HepG2 (cell line): ENCODE measurements around the gene ARHGEF37. TPM values are rescaled to one million over a fixed set of nuclear protein-coding genes. Genes with fewer than 3 reads are reported as not detected.

Source experiments
- ATAC-seq: fragments of 200-7000 bp; cut with Tn5 transposase; 3 replicates; pipeline ENCODE4 v1.9.1; 2020; ENCODE audit warnings: mild to moderate bottlenecking, moderate library complexity
- BruUV-seq: library from RNA; stranded (reverse); fragments of 400-500 nt; replicated peaks from 2 replicates; lab custom pipeline; 2021; lab: Mats Ljungman, UMichigan
- CTCF ChIA-PET: fragments of 300-600 bp; formaldehyde crosslinking; extraction: SDS; loops from one replicate; lab custom pipeline; 2021; ENCODE audit warnings: low total read pairs, inconsistent platforms, low intra/inter-chr PET ratio; lab: Yijun Ruan, JAX
- POLR2A ChIA-PET: fragments of 350-600 bp; sonication (Branson Sonifier 250); formaldehyde crosslinking; loops from one replicate; lab custom pipeline; 2020; ENCODE audit warnings: antibody characterized with exemption, inconsistent platforms; lab: Yijun Ruan, JAX
- DNase-seq: peaks from one replicate; pipeline ENCODE4 v3.0.0-alpha.2; 2015; ENCODE audit warnings: low spot score
- FAIRE-seq: peaks from 3 replicates; lab custom pipeline; 2011; peaks lifted over from hg19 to GRCh38; lab: Jason Lieb, UNC
- H2AFZ ChIP-seq: one replicate; pipeline ENCODE4 v1.6.1; 2011; ENCODE audit warnings: low read length, inconsistent platforms
- H3K27ac ChIP-seq: fragments of 300-600 bp; 3 replicates; pipeline ENCODE4 v1.8.0; 2011; ENCODE audit warnings: mixed run types, mild to moderate bottlenecking, mixed read lengths, low read length, inconsistent platforms; ENCODE audit not compliant: insufficient read depth; ENCODE audit errors: extremely low read length
- H3K27me3 ChIP-seq, 2 experiments: fragments of 200-600 bp in 1 of 2; 2 replicates in 1 of 2; 3 replicates in 1 of 2; pipeline versions ENCODE4 v1.6.0 to v1.8.0; 2011; ENCODE audit warnings: low read length in 2 of 2, mild to moderate bottlenecking in 2 of 2, moderate library complexity in 2 of 2, inconsistent platforms in 1 of 2; ENCODE audit not compliant: insufficient read depth in 2 of 2, control insufficient read depth in 1 of 2
- H3K36me3 ChIP-seq, 2 experiments: fragments of 200-600 bp in 1 of 2; replicated peaks in 1 of 2; 2 replicates in 1 of 2; 3 replicates in 1 of 2; pipeline versions ENCODE4 v1.5.1 to v1.8.0; 2011; ENCODE audit warnings: low read length in 2 of 2, inconsistent platforms in 1 of 2; ENCODE audit not compliant: insufficient read depth in 2 of 2, control insufficient read depth in 1 of 2
- H3K4me1 ChIP-seq: 2 replicates; pipeline ENCODE4 v1.5.1; 2012; ENCODE audit warnings: low read length, inconsistent platforms; ENCODE audit not compliant: insufficient read depth
- H3K4me2 ChIP-seq: 2 replicates; pipeline ENCODE4 v1.6.0; 2011; ENCODE audit warnings: low read depth, low read length, inconsistent platforms
- H3K4me3 ChIP-seq, 3 experiments: fragments of 200-600 bp in 1 of 3; sonication (generic), shearing (Covaris generic) in 1 of 3; replicated peaks in 1 of 3; 2 replicates each; pipeline ENCODE4 v1.5.1; 2011 to 2016; ENCODE audit warnings: low read length in 3 of 3, inconsistent platforms in 2 of 3, low read depth in 2 of 3, mild to moderate bottlenecking in 2 of 3, control low read depth in 1 of 3, mixed read lengths in 1 of 3; ENCODE audit not compliant: insufficient read depth in 1 of 3
- H3K79me2 ChIP-seq: one replicate; pipeline ENCODE4 v1.6.1; 2011; ENCODE audit warnings: low read length, inconsistent platforms; ENCODE audit not compliant: insufficient read depth
- H3K9ac ChIP-seq: 2 replicates; pipeline ENCODE4 v1.6.0; 2011; ENCODE audit warnings: mild to moderate bottlenecking, low read depth, low read length, inconsistent platforms; ENCODE audit not compliant: insufficient read depth
- H3K9me3 ChIP-seq: 2 replicates; pipeline ENCODE4 v1.5.1; 2012; ENCODE audit warnings: mild to moderate bottlenecking, low read length
- H4K20me1 ChIP-seq: 2 replicates; pipeline ENCODE4 v1.6.0; 2011; ENCODE audit warnings: inconsistent platforms, mild to moderate bottlenecking, low read length, moderate library complexity; ENCODE audit not compliant: insufficient read depth
- GABPB1 ChIP-seq: IDR thresholded peaks from 2 replicates; pipeline ENCODE4 v1.6.1; 2016; ENCODE audit warnings: mild to moderate bottlenecking, missing genetic modification reagents, moderate library complexity, missing compliant biosample characterization
- HMG20A ChIP-seq: IDR thresholded peaks from 2 replicates; pipeline ENCODE4 v1.6.1; 2016; ENCODE audit warnings: borderline replicate concordance
- MEIS1 ChIP-seq: sonication (generic); formaldehyde crosslinking; IDR thresholded peaks from 2 replicates; pipeline ENCODE4 v1.9.0; 2021; ENCODE audit warnings: mild to moderate bottlenecking, missing genetic modification reagents, moderate library complexity, borderline replicate concordance
- MLLT10 ChIP-seq: sonication (generic); formaldehyde crosslinking; IDR thresholded peaks from 2 replicates; pipeline ENCODE4 v1.4.0; 2020; ENCODE audit warnings: missing genetic modification reagents
- PAWR ChIP-seq: sonication (generic); formaldehyde crosslinking; IDR thresholded peaks from 2 replicates; pipeline ENCODE4 v1.4.0; 2020; ENCODE audit warnings: missing genetic modification reagents, mild to moderate bottlenecking, borderline replicate concordance
- ZBTB21 ChIP-seq: sonication (generic); formaldehyde crosslinking; IDR thresholded peaks from 2 replicates; pipeline ENCODE4 v1.4.0; 2020; ENCODE audit warnings: missing genetic modification reagents
- ZNF746 ChIP-seq: sonication (generic); formaldehyde crosslinking; IDR thresholded peaks from 2 replicates; pipeline ENCODE4 v1.8.0; 2022; ENCODE audit warnings: mild to moderate bottlenecking, missing genetic modification reagents
- ZNF790 ChIP-seq: sonication (generic); formaldehyde crosslinking; IDR thresholded peaks from 2 replicates; pipeline ENCODE4 v1.8.0; 2022; ENCODE audit warnings: missing genetic modification reagents, mild to moderate bottlenecking, borderline replicate concordance
- WGBS: methylation state at CpG from one replicate; pipeline ENCODE4 v1.1.6; 2017; ENCODE audit warnings: low lambda C conversion rate; 5-methylcytosine and 5-hydroxymethylcytosine counted together
- in situ Hi-C: cut with HindIII; loops from 2 replicates; pipeline ENCODE4 v1.10.0; 2017; ENCODE audit warnings: low pct_unique_long_range_greater_than_20kb; ENCODE audit not compliant: extremely low pct_ligation_motif_present
- intact Hi-C: fragments of 100-400 bp; cut with micrococcal nuclease; formaldehyde crosslinking; loops from one replicate; pipeline ENCODE4 v1.10.0; 2022; ENCODE audit not compliant: unreplicated experiment
- polyA plus RNA-seq, 8 experiments: library from polyadenylated mRNA; depleted of rRNA in 3 of 8; stranded (reverse) in 7 of 8; unstranded in 1 of 8; fragments of >200 nt; fragmentation: Illumina TruSeq in 4 of 8; extraction: Trizol in 4 of 8; gene quantifications; 2 replicates each; pipeline versions ENCODE4 v1.2.1 to v1.2.3, GENCODE V29; 2011 to 2016; ENCODE audit warnings: low read depth in 4 of 8, missing spikeins in 1 of 8, mixed read lengths in 1 of 8; ENCODE audit not compliant: insufficient read depth in 1 of 8
- total RNA-seq, 5 experiments: library from RNA; depleted of rRNA; stranded (reverse); fragments of >200 nt; fragmentation: Illumina TruSeq; extraction: Trizol; gene quantifications; 2 replicates each; pipeline ENCODE4 v1.2.3, GENCODE V29; 2016; ENCODE audit warnings: low read depth in 1 of 5
- TF ChIP-seq, protein P1 (sequence below): sonication (generic); formaldehyde crosslinking; IDR thresholded peaks from 2 replicates; pipeline ENCODE4 v1.5.1; 2020; ENCODE audit warnings: missing genetic modification reagents, mild to moderate bottlenecking, borderline replicate concordance
- TF ChIP-seq, protein P2 (sequence below): IDR thresholded peaks from 2 replicates; pipeline ENCODE4 v1.6.1; 2016; ENCODE audit warnings: low read depth, borderline replicate concordance
- TF ChIP-seq, protein P3 (sequence below): sonication (generic); formaldehyde crosslinking; IDR thresholded peaks from 2 replicates; pipeline ENCODE4 v1.4.0; 2020; ENCODE audit warnings: missing genetic modification reagents, borderline replicate concordance
- TF ChIP-seq, protein P4 (sequence below): IDR thresholded peaks from 2 replicates; pipeline ENCODE4 v1.6.1; 2016; ENCODE audit warnings: low read depth, missing genetic modification reagents, missing compliant biosample characterization
- TF ChIP-seq, protein P5 (sequence below): fragments of 450-650 bp; IDR thresholded peaks from 2 replicates; pipeline ENCODE4 v1.6.1; 2017; ENCODE audit warnings: mild to moderate bottlenecking

The ARHGEF37 gene
- total and polyA plus RNA-seq, 2 of the 13 experiments (the other 11 are each of a cell fraction or from before 2014, with no cell fraction given) = 0.18 to 0.27 TPM

DNA sequence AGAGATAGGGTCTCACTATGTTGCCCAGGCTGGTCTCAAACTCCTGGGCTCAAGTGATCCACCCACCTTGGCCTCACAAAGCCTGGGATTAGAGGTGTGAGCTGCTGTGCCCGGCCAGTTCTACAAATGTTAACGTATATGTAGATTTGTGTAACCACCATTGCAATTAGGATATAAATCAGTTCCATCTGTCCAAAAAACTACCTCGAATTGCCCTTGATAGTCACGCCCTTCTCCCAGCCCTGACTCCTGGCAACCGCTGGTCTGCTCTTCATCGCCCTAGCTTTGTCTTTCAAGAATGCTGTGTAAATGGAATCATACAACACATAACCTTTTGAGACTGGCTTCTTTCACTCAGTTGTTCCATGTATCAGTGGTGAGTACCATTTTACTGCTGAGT is 102.7 kb downstream of the ARHGEF37 start:
- Histone ChIP-seq H3K9ac (no peak overlapping the region), H3K9me3 (no peaks in the 10 kb centered on the region), H2AFZ (no peak overlapping the region), H3K4me1 (no peaks in the 10 kb centered on the region), H3K4me2 (no peak overlapping the region), H4K20me1 (no peaks in the 10 kb centered on the region), H3K27ac (no peak overlapping the region), H3K79me2 (no peaks in the 10 kb centered on the region), H3K36me3 (no peaks in the 10 kb centered on the region), H3K27me3 (no peaks in the 10 kb centered on the region), H3K4me3 (no peak overlapping the region)
- 47% methylated on average over 6 of the region's 6 CpGs for WGBS
- ATAC-seq (no peak), FAIRE-seq (no peak), DNase-seq (no peak)
- intact Hi-C loops (no loop called here), in situ Hi-C loops (no loop called here)
- BruUV-seq = no TSS peak
- ChIA-PET CTCF (no interaction called here), POLR2A (no interaction called here)
- no peak for TF ChIP-seq PAWR (CRISPR knock-in tag)
- TF ChIP-seq, protein P1, sequence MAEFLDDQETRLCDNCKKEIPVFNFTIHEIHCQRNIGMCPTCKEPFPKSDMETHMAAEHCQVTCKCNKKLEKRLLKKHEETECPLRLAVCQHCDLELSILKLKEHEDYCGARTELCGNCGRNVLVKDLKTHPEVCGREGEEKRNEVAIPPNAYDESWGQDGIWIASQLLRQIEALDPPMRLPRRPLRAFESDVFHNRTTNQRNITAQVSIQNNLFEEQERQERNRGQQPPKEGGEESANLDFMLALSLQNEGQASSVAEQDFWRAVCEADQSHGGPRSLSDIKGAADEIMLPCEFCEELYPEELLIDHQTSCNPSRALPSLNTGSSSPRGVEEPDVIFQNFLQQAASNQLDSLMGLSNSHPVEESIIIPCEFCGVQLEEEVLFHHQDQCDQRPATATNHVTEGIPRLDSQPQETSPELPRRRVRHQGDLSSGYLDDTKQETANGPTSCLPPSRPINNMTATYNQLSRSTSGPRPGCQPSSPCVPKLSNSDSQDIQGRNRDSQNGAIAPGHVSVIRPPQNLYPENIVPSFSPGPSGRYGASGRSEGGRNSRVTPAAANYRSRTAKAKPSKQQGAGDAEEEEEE (CRISPR knock-in tag) = no peak
- no peak for TF ChIP-seq ZNF790 (CRISPR knock-in tag)
- no peak for TF ChIP-seq GABPB1 (CRISPR knock-in tag)
- no peak for TF ChIP-seq ZNF746 (CRISPR knock-in tag)
- TF ChIP-seq, protein P2, sequence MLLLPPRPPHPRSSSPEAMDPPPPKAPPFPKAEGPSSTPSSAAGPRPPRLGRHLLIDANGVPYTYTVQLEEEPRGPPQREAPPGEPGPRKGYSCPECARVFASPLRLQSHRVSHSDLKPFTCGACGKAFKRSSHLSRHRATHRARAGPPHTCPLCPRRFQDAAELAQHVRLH (CRISPR knock-in tag) = no peak
- TF ChIP-seq, protein P3, sequence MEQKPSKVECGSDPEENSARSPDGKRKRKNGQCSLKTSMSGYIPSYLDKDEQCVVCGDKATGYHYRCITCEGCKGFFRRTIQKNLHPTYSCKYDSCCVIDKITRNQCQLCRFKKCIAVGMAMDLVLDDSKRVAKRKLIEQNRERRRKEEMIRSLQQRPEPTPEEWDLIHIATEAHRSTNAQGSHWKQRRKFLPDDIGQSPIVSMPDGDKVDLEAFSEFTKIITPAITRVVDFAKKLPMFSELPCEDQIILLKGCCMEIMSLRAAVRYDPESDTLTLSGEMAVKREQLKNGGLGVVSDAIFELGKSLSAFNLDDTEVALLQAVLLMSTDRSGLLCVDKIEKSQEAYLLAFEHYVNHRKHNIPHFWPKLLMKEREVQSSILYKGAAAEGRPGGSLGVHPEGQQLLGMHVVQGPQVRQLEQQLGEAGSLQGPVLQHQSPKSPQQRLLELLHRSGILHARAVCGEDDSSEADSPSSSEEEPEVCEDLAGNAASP (CRISPR knock-in tag) = no peak
- TF ChIP-seq, protein P4, sequence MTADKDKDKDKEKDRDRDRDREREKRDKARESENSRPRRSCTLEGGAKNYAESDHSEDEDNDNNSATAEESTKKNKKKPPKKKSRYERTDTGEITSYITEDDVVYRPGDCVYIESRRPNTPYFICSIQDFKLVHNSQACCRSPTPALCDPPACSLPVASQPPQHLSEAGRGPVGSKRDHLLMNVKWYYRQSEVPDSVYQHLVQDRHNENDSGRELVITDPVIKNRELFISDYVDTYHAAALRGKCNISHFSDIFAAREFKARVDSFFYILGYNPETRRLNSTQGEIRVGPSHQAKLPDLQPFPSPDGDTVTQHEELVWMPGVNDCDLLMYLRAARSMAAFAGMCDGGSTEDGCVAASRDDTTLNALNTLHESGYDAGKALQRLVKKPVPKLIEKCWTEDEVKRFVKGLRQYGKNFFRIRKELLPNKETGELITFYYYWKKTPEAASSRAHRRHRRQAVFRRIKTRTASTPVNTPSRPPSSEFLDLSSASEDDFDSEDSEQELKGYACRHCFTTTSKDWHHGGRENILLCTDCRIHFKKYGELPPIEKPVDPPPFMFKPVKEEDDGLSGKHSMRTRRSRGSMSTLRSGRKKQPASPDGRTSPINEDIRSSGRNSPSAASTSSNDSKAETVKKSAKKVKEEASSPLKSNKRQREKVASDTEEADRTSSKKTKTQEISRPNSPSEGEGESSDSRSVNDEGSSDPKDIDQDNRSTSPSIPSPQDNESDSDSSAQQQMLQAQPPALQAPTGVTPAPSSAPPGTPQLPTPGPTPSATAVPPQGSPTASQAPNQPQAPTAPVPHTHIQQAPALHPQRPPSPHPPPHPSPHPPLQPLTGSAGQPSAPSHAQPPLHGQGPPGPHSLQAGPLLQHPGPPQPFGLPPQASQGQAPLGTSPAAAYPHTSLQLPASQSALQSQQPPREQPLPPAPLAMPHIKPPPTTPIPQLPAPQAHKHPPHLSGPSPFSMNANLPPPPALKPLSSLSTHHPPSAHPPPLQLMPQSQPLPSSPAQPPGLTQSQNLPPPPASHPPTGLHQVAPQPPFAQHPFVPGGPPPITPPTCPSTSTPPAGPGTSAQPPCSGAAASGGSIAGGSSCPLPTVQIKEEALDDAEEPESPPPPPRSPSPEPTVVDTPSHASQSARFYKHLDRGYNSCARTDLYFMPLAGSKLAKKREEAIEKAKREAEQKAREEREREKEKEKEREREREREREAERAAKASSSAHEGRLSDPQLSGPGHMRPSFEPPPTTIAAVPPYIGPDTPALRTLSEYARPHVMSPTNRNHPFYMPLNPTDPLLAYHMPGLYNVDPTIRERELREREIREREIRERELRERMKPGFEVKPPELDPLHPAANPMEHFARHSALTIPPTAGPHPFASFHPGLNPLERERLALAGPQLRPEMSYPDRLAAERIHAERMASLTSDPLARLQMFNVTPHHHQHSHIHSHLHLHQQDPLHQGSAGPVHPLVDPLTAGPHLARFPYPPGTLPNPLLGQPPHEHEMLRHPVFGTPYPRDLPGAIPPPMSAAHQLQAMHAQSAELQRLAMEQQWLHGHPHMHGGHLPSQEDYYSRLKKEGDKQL (CRISPR knock-in tag) = no peak
- no peak for TF ChIP-seq MEIS1 (CRISPR knock-in tag)
- no peak for TF ChIP-seq HMG20A
- no peak for TF ChIP-seq MLLT10 (CRISPR knock-in tag)
- no peak for TF ChIP-seq ZBTB21
- TF ChIP-seq, protein P5, sequence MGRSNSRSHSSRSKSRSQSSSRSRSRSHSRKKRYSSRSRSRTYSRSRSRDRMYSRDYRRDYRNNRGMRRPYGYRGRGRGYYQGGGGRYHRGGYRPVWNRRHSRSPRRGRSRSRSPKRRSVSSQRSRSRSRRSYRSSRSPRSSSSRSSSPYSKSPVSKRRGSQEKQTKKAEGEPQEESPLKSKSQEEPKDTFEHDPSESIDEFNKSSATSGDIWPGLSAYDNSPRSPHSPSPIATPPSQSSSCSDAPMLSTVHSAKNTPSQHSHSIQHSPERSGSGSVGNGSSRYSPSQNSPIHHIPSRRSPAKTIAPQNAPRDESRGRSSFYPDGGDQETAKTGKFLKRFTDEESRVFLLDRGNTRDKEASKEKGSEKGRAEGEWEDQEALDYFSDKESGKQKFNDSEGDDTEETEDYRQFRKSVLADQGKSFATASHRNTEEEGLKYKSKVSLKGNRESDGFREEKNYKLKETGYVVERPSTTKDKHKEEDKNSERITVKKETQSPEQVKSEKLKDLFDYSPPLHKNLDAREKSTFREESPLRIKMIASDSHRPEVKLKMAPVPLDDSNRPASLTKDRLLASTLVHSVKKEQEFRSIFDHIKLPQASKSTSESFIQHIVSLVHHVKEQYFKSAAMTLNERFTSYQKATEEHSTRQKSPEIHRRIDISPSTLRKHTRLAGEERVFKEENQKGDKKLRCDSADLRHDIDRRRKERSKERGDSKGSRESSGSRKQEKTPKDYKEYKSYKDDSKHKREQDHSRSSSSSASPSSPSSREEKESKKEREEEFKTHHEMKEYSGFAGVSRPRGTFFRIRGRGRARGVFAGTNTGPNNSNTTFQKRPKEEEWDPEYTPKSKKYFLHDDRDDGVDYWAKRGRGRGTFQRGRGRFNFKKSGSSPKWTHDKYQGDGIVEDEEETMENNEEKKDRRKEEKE = no peak
